Hepatocyte (in vitro differentiated cells): ENCODE measurements around the gene HOXA5.

Source experiments
- EZH2 ChIP-seq: fragments of 200-600 bp; sonication (generic); IDR thresholded peaks from 2 replicates; pipeline ENCODE4 v1.6.1; 2016; ENCODE audit warnings: antibody characterized with exemption, mild to moderate bottlenecking, borderline replicate concordance
- EZH2phosphoT487 ChIP-seq: fragments of 200-600 bp; sonication (generic); IDR thresholded peaks from one replicate; pipeline ENCODE4 v1.6.1; 2018; ENCODE audit warnings: antibody characterized with exemption, mild to moderate bottlenecking, low read depth, moderate library complexity; ENCODE audit not compliant: unreplicated experiment, severe bottlenecking
- TF ChIP-seq, protein P1 (sequence below): fragments of 200-600 bp; sonication (generic); IDR thresholded peaks from 2 replicates; pipeline ENCODE4 v1.5.1; 2016; ENCODE audit warnings: antibody characterized with exemption, mild to moderate bottlenecking; ENCODE audit not compliant: poor library complexity

GRCh38 chr7:27113991-27114769 is 29.3 kb downstream of the HOXA5 start:
- TF ChIP-seq EZH2phosphoT487 (no peak), EZH2 (no peak)
- TF ChIP-seq, protein P1, sequence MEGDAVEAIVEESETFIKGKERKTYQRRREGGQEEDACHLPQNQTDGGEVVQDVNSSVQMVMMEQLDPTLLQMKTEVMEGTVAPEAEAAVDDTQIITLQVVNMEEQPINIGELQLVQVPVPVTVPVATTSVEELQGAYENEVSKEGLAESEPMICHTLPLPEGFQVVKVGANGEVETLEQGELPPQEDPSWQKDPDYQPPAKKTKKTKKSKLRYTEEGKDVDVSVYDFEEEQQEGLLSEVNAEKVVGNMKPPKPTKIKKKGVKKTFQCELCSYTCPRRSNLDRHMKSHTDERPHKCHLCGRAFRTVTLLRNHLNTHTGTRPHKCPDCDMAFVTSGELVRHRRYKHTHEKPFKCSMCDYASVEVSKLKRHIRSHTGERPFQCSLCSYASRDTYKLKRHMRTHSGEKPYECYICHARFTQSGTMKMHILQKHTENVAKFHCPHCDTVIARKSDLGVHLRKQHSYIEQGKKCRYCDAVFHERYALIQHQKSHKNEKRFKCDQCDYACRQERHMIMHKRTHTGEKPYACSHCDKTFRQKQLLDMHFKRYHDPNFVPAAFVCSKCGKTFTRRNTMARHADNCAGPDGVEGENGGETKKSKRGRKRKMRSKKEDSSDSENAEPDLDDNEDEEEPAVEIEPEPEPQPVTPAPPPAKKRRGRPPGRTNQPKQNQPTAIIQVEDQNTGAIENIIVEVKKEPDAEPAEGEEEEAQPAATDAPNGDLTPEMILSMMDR = no peak
